GM12878 (cell line): Measurements from ENCODE around the gene AGAP1. TPM values are rescaled to one million over a fixed set of nuclear protein-coding genes. Genes with fewer than 3 reads are reported as not detected.

ENCODE experiments used
- ATAC-seq: fragments of 200-7000 bp; cut with Tn5 transposase; 3 replicates; pipeline ENCODE4 v1.9.1; 2020; ENCODE audit warnings: mild to moderate bottlenecking, moderate library complexity
- BruUV-seq: library from RNA; stranded (reverse); fragments of 400-500 nt; replicated peaks from 2 replicates; lab custom pipeline; 2021; lab: Mats Ljungman, UMichigan
- CTCF ChIA-PET: fragments of 300-600 bp; sonication (Branson Sonifier 250); formaldehyde crosslinking; extraction: SDS; loops from one replicate; lab custom pipeline; 2021; ENCODE audit warnings: inconsistent platforms; lab: Yijun Ruan, JAX
- POLR2A ChIA-PET: fragments of 350-600 bp; formaldehyde crosslinking; extraction: SDS; loops from one replicate; lab custom pipeline; 2021; ENCODE audit warnings: inconsistent platforms; lab: Charles Lee
- RAD21 ChIA-PET: fragments of 300-600 bp; sonication (Branson Sonifier 250); formaldehyde crosslinking; loops from one replicate; lab custom pipeline; 2023; ENCODE audit warnings: antibody characterized with exemption; ENCODE audit not compliant: unreplicated experiment; lab: Charles Lee
- SMC1A ChIA-PET: fragments of 300-600 bp; sonication (Branson Sonifier 250); formaldehyde crosslinking; loops from one replicate; lab custom pipeline; 2023; ENCODE audit not compliant: unreplicated experiment, uncharacterized antibody; lab: Charles Lee
- DNase-seq: peaks from one replicate; pipeline ENCODE4 v3.0.0-alpha.2; 2011; ENCODE audit warnings: low read depth, low spot score
- FAIRE-seq: peaks from 3 replicates; lab custom pipeline; 2011; peaks lifted over from hg19 to GRCh38; lab: Jason Lieb, UNC
- H2AFZ ChIP-seq: 2 replicates; pipeline ENCODE4 v1.6.0; 2011; ENCODE audit warnings: low read depth, low read length, control low read depth; ENCODE audit not compliant: control insufficient read depth
- H3K27ac ChIP-seq: 2 replicates; pipeline ENCODE4 v1.5.1; 2011; ENCODE audit warnings: control low read depth; ENCODE audit not compliant: control insufficient read depth, insufficient read depth
- H3K27me3 ChIP-seq, 2 experiments: replicated peaks in 1 of 2; 2 replicates each; pipeline versions ENCODE4 v1.6.0 to v1.6.1; 2011; ENCODE audit warnings: low read length in 1 of 2; ENCODE audit not compliant: control insufficient read depth in 2 of 2, insufficient read depth in 2 of 2
- H3K36me3 ChIP-seq, 2 experiments: 2 replicates each; pipeline ENCODE4 v1.5.1; 2011; ENCODE audit warnings: low read length in 1 of 2; ENCODE audit not compliant: control insufficient read depth in 2 of 2, insufficient read depth in 2 of 2
- H3K4me1 ChIP-seq: 2 replicates; pipeline ENCODE4 v1.6.1; 2011; ENCODE audit warnings: mild to moderate bottlenecking, low read length, moderate library complexity, mixed read lengths; ENCODE audit not compliant: control insufficient read depth, insufficient read depth
- H3K4me2 ChIP-seq: 2 replicates; pipeline ENCODE4 v1.6.0; 2011; ENCODE audit warnings: control low read depth; ENCODE audit not compliant: control insufficient read depth, insufficient read depth
- H3K4me3 ChIP-seq: fragments of 200-600 bp; sonication (generic); 2 replicates; pipeline ENCODE4 v1.5.1; 2016
- H3K79me2 ChIP-seq: 2 replicates; pipeline ENCODE4 v1.6.0; 2011; ENCODE audit warnings: low read length; ENCODE audit not compliant: control insufficient read depth, insufficient read depth
- H3K9ac ChIP-seq: 2 replicates; pipeline ENCODE4 v1.8.0; 2011; ENCODE audit warnings: low read length, control low read depth, mixed read lengths; ENCODE audit not compliant: control insufficient read depth, insufficient read depth
- H3K9me3 ChIP-seq: replicated peaks from 3 replicates; pipeline ENCODE4 v1.5.1; 2011; ENCODE audit warnings: mild to moderate bottlenecking, low read length; ENCODE audit not compliant: control insufficient read depth, insufficient read depth
- H4K20me1 ChIP-seq: 2 replicates; pipeline ENCODE4 v1.6.0; 2011; ENCODE audit not compliant: control insufficient read depth, insufficient read depth
- BCL11A ChIP-seq: IDR thresholded peaks from 2 replicates; pipeline ENCODE4 v1.6.1; 2011; ENCODE audit warnings: low read depth, low read length
- BCLAF1 ChIP-seq: fragments of 450-650 bp; IDR thresholded peaks from 2 replicates; pipeline ENCODE4 v1.6.1; 2017; ENCODE audit warnings: antibody characterized with exemption, mild to moderate bottlenecking, moderate library complexity
- BMI1 ChIP-seq: fragments of 450-650 bp; IDR thresholded peaks from 2 replicates; pipeline ENCODE4 v1.6.1; 2016; ENCODE audit warnings: mild to moderate bottlenecking, moderate library complexity, borderline replicate concordance
- CBFB ChIP-seq: IDR thresholded peaks from 2 replicates; pipeline ENCODE4 v1.6.1; 2016; ENCODE audit warnings: antibody characterized with exemption, low read depth
- CEBPB ChIP-seq, 2 experiments: fragments of 150-350 bp in 1 of 2; IDR thresholded peaks; 2 replicates each; pipeline ENCODE4 v1.6.1; 2012 to 2014; ENCODE audit warnings: low read depth in 2 of 2, low read length in 2 of 2, borderline replicate concordance in 1 of 2, inconsistent platforms in 1 of 2
- CTCF ChIP-seq, 3 experiments: IDR thresholded peaks in 2 of 3; conservative IDR thresholded peaks in 1 of 3; 2 replicates each; pipeline ENCODE4 v1.5.1; 2011; ENCODE audit warnings: low read depth in 3 of 3, low read length in 3 of 3, mild to moderate bottlenecking in 3 of 3, control low read depth in 2 of 3, moderate library complexity in 2 of 3, inconsistent platforms in 1 of 3, mixed read lengths in 1 of 3; ENCODE audit not compliant: control insufficient read depth in 2 of 3, insufficient read depth in 1 of 3; ENCODE audit errors: extremely low read depth in 1 of 3
- EGR1 ChIP-seq, 2 experiments: IDR thresholded peaks; 1 replicate in 1 of 2; 2 replicates in 1 of 2; pipeline ENCODE4 v1.6.1; 2011 to 2012; ENCODE audit warnings: low read depth in 2 of 2, low read length in 2 of 2, borderline replicate concordance in 1 of 2, mild to moderate bottlenecking in 1 of 2, moderate library complexity in 1 of 2
- GABPA ChIP-seq: IDR thresholded peaks from 2 replicates; pipeline ENCODE4 v1.6.1; 2014; ENCODE audit warnings: antibody characterized with exemption, low read depth, mild to moderate bottlenecking, inconsistent platforms
- MLLT1 ChIP-seq: fragments of 450-650 bp; IDR thresholded peaks from 2 replicates; pipeline ENCODE4 v1.6.1; 2016; ENCODE audit warnings: mild to moderate bottlenecking
- PML ChIP-seq: IDR thresholded peaks from 2 replicates; pipeline ENCODE4 v1.6.1; 2012; ENCODE audit warnings: low read length, inconsistent platforms
- SIX5 ChIP-seq: IDR thresholded peaks from 2 replicates; pipeline ENCODE4 v1.6.1; 2011; ENCODE audit warnings: mild to moderate bottlenecking, low read depth, low read length, moderate library complexity; ENCODE audit not compliant: severe bottlenecking
- SPI1 ChIP-seq: IDR thresholded peaks from 2 replicates; pipeline ENCODE4 v1.6.1; 2011; ENCODE audit warnings: low read depth, mild to moderate bottlenecking, low read length, moderate library complexity, borderline replicate concordance; ENCODE audit not compliant: insufficient read depth
- SREBF2 ChIP-seq: IDR thresholded peaks from 2 replicates; pipeline ENCODE4 v1.6.1; 2012; ENCODE audit warnings: mild to moderate bottlenecking, low read length
- TCF3 ChIP-seq: IDR thresholded peaks from 2 replicates; pipeline ENCODE4 v1.6.1; 2012; ENCODE audit warnings: low read depth, mild to moderate bottlenecking, low read length, borderline replicate concordance; ENCODE audit not compliant: insufficient read depth
- USF2 ChIP-seq: IDR thresholded peaks from 2 replicates; pipeline ENCODE4 v1.6.1; 2011; ENCODE audit warnings: low read depth, low read length, improper control_type of control experiment, borderline replicate concordance
- WRNIP1 ChIP-seq: IDR thresholded peaks from 2 replicates; pipeline ENCODE4 v1.6.1; 2011; ENCODE audit warnings: low read depth, low read length, improper control_type of control experiment, borderline replicate concordance
- WGBS: methylation state at CpG from one replicate; pipeline ENCODE4 v1.1.6; 2016; ENCODE audit warnings: low lambda C conversion rate; ENCODE audit not compliant: insufficient replicate concordance, insufficient coverage; ENCODE audit errors: missing lambda C conversion rate; 5-methylcytosine and 5-hydroxymethylcytosine counted together
- in situ Hi-C: fragments of 300-500 bp; cut with MboI; formaldehyde crosslinking; loops from 9 replicates; pipeline ENCODE4 v1.14.3; 2018; ENCODE audit warnings: mixed read lengths
- intact Hi-C: fragments of 100-400 bp; cut with micrococcal nuclease; formaldehyde crosslinking; loops from one replicate; pipeline ENCODE4 v1.14.2; 2022; ENCODE audit not compliant: unreplicated experiment
- polyA plus RNA-seq, 11 experiments: library from polyadenylated mRNA; depleted of rRNA in 4 of 11; unstranded in 6 of 11; stranded (reverse) in 5 of 11; fragments of >200 nt; fragmentation: Nextera tagmentation in 4 of 11; fragmentation: Illumina TruSeq in 1 of 11; extraction: Ambion mirVana in 4 of 11; extraction: Trizol in 1 of 11; gene quantifications; 1 replicate in 1 of 11; 2 replicates in 10 of 11; pipeline versions ENCODE4 v1.2.1 to v1.2.3, GENCODE V29; 2011 to 2016; ENCODE audit warnings: inconsistent platforms in 2 of 11, missing spikeins in 2 of 11, low read depth in 1 of 11
- total RNA-seq, 4 experiments: library from RNA; depleted of rRNA in 3 of 4; stranded (reverse); fragments of >200 nt in 3 of 4; fragmentation: Illumina TruSeq in 1 of 4; extraction: Trizol in 1 of 4; gene quantifications; 2 replicates each; pipeline versions ENCODE4 v1.2.1 to v1.2.3, GENCODE V29; 2013 to 2021

AGAP1 gene
- total and polyA plus RNA-seq, 10 of the 15 experiments (the other 5 are each of a cell fraction or from before 2014, with no cell fraction given) = 0.05 to 0.15 (median 0.06) TPM; not detected in 7

GRCh38 chr2:235762832-235763598, 269.2 kb downstream of the AGAP1 start:
- Histone ChIP-seq H3K79me2 (no peaks in the 10 kb centered on the region), H3K27me3 (no peaks in the 10 kb centered on the region), H3K4me1 (no peaks in the 10 kb centered on the region), H3K27ac (no peak overlapping the region), H3K36me3 (no peaks in the 10 kb centered on the region), H3K9me3 (no peaks in the 10 kb centered on the region), H3K4me2 (no peak overlapping the region), H3K9ac (no peak overlapping the region), H2AFZ (no peak overlapping the region), H3K4me3 (no peak overlapping the region), H4K20me1 (no peaks in the 10 kb centered on the region; the same call in 1 of the 2 replicates)
- no TSS peak for BruUV-seq
- 45% methylated on average over 20 of the region's 20 CpGs for WGBS
- intact Hi-C loops = no loop called here
- SMC1A ChIA-PET = no interaction called here
- TF ChIP-seq GABPA = no peak
- TF ChIP-seq SPI1 = no peak
- no peak for TF ChIP-seq BCL11A
- TF ChIP-seq EGR1 (IDR thresholded peaks at IDR 0.05; ENCODE audit: borderline replicate concordance in 1 of 2, low read depth in 2 of 2, low read length in 2 of 2) = no peak
- no peak for TF ChIP-seq USF2
- TF ChIP-seq SIX5 = no peak
- no peak for TF ChIP-seq CBFB
- TF ChIP-seq BMI1 = no peak
- TF ChIP-seq TCF3 = no peak
- no peak for TF ChIP-seq SREBF2
- TF ChIP-seq BCLAF1 = no peak
- TF ChIP-seq CTCF (IDR thresholded peaks at IDR 0.05 in 2 of 3, conservative IDR thresholded peaks at IDR 0.05 in 1 of 3; ENCODE audit: control insufficient read depth in 2 of 3, extremely low read depth in 1 of 3, insufficient read depth in 1 of 3, low read depth in 3 of 3, low read length in 3 of 3) = no peak
- TF ChIP-seq CEBPB (IDR thresholded peaks at IDR 0.05; ENCODE audit: borderline replicate concordance in 1 of 2, low read depth in 2 of 2, low read length in 2 of 2) = no peak
- TF ChIP-seq WRNIP1 = no peak
- no peak for TF ChIP-seq PML
- TF ChIP-seq MLLT1 = no peak
- FAIRE-seq (no peak), ATAC-seq (no peak), DNase-seq (no peak)
- POLR2A ChIA-PET = no interaction called here
- CTCF ChIA-PET = interaction anchor here (0.7 to 1.3 kb wide), 3 partner anchors 16 to 488 kb away, joined by 3 read pairs; no protein-coding TSS in a partner anchor
- in situ Hi-C loops = no loop called here
- RAD21 ChIA-PET = no interaction called here
